Karpas-422 (cell line): ENCODE measurements around the gene NFIX. TPM values are rescaled to one million over a fixed set of nuclear protein-coding genes. Genes with fewer than 3 reads are reported as not detected.

Experiments used
- DNase-seq: peaks from one replicate; pipeline ENCODE4 v3.0.0-alpha.2; 2015
- H2AFZ ChIP-seq: fragments of 200-600 bp; sonication (generic); 2 replicates; pipeline ENCODE4 v1.6.1; 2014; ENCODE audit warnings: antibody characterized with exemption, low read length, mixed read lengths
- H3K27ac ChIP-seq: fragments of 200-600 bp; sonication (generic); 2 replicates; pipeline ENCODE4 v1.5.1; 2014; ENCODE audit warnings: mild to moderate bottlenecking, low read length, moderate library complexity
- H3K27me3 ChIP-seq: fragments of 200-600 bp; sonication (generic); 2 replicates; pipeline ENCODE4 v1.6.1; 2014; ENCODE audit warnings: low read length, mixed read lengths
- H3K36me3 ChIP-seq: fragments of 200-600 bp; sonication (generic); 2 replicates; pipeline ENCODE4 v1.6.1; 2014; ENCODE audit warnings: low read length, mixed read lengths; ENCODE audit not compliant: insufficient read depth
- H3K4me1 ChIP-seq: fragments of 200-600 bp; sonication (generic); 2 replicates; pipeline ENCODE4 v1.6.1; 2014; ENCODE audit warnings: mild to moderate bottlenecking, low read length, mixed read lengths
- H3K4me2 ChIP-seq: fragments of 200-600 bp; sonication (generic); 2 replicates; pipeline ENCODE4 v1.6.1; 2014; ENCODE audit warnings: low read length, low read depth, mild to moderate bottlenecking; ENCODE audit not compliant: poor library complexity, severe bottlenecking
- H3K4me3 ChIP-seq: fragments of 200-600 bp; sonication (generic); 2 replicates; pipeline ENCODE4 v1.5.1; 2014; ENCODE audit warnings: mild to moderate bottlenecking, antibody characterized with exemption, low read length, mixed read lengths
- H3K79me2 ChIP-seq: fragments of 200-600 bp; sonication (generic); 2 replicates; pipeline ENCODE4 v1.6.1; 2014; ENCODE audit warnings: mild to moderate bottlenecking, low read length, mixed read lengths
- H3K9ac ChIP-seq: fragments of 200-600 bp; sonication (generic); 2 replicates; pipeline ENCODE4 v1.6.0; 2014; ENCODE audit warnings: low read length
- H3K9me2 ChIP-seq: fragments of 200-600 bp; sonication (generic), shearing (Covaris generic); replicated peaks from 2 replicates; pipeline ENCODE4 v1.6.0; 2014; ENCODE audit warnings: mild to moderate bottlenecking, low read length, moderate library complexity; ENCODE audit not compliant: insufficient read depth
- H3K9me3 ChIP-seq: fragments of 300-700, 200-600 bp; sonication (generic); 2 replicates; pipeline ENCODE4 v1.6.1; 2014; ENCODE audit warnings: low read length, mixed read lengths
- H4K20me1 ChIP-seq: fragments of 200-600 bp; sonication (generic); 2 replicates; pipeline ENCODE4 v1.6.1; 2014; ENCODE audit warnings: mild to moderate bottlenecking, antibody characterized with exemption, low read length, low read depth; ENCODE audit not compliant: insufficient read depth
- total RNA-seq: library from RNA; depleted of rRNA; stranded (reverse); fragments of >200 nt; shearing (Covaris generic); gene quantifications from 2 replicates; pipeline ENCODE4 v1.2.3, GENCODE V29; 2014; ENCODE audit warnings: low replicate concordance

The NFIX gene
- total RNA-seq, 1 experiment from 2014 or later = 0.04 TPM

DNA sequence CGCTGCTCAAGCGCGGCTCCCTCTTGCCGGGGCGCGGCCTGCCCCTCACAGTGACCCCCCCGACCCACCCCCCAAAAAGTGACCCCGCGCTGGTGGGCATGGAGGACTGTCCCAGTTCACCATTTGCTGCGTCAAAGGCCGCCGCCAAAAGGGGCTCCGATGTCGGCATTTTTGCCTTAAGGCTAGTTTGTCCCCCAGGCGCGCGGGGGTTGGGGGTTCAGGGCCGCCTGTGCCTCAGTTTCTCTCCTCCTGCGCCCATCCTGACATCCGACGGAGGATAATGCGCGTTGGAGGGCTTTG, 17.1 kb downstream of the NFIX start:
- no peaks in the 10 kb centered on the region for H3K36me3 ChIP-seq
- no peaks in the 10 kb centered on the region for H3K27me3 ChIP-seq
- no peak overlapping the region for H3K9ac ChIP-seq
- DNase-seq = no peak
- H3K79me2 ChIP-seq = no peaks in the 10 kb centered on the region
- no peaks in the 10 kb centered on the region for H4K20me1 ChIP-seq
- 0 out of 2 replicates have a peak, but pooled peaks cover 4% of the 10 kb centered on the region for H3K4me1 ChIP-seq
- H3K9me2 ChIP-seq = no peaks in the 10 kb centered on the region
- no peak overlapping the region for H3K4me3 ChIP-seq
- no peak overlapping the region for H3K4me2 ChIP-seq
- H2AFZ ChIP-seq = peak overlapping the region; percentile 14; the same call in 1 of the 2 replicates
- no peaks in the 10 kb centered on the region for H3K9me3 ChIP-seq
- no peak overlapping the region for H3K27ac ChIP-seq

DNA sequence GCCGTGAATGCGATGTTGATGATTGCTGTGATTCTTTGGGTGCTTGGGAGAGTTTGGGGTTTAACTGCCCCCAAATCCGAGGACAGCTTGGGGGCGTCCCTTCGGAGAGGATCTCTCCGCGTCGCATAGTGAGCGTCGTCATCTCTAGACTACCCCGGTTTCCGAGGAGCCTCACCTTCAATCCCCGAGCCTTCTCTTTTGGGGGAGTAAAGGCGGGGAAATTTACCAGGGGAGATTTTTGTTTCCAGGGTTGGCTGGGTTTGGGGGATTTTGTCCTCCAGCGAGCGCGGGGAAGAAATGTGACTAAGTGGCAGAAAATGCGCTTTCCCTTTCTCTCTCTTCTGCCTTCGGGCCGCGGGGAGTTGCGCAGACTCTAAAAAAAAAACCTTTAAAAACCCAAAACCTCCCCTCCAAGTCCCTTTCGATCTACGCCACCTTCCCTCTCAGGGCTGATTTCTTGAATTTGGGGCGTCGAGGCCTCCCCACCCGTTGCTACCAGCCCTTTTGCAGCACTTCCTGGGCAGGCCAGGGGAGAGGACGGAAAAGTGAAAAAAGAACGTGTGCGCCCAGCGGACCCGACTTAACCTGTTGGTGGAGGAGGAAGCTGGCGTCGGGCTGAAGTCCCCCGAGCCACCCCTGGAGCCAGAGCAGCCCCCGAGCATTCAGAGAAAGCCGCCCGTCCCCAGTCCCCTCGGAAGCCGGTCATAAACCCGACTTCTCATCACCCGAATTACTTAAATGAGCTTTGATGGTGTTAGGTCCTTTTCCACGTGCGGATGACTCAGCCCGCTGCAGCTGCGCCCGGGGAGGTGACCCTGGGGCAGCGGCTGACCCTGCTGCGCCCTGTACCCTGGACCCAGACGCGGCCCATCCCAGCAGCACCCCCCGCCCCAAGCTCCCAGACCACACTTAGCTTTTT, 17.7 kb downstream of the NFIX start:
- H3K9ac ChIP-seq = no peak overlapping the region
- DNase-seq = peak; percentile 50

DNA sequence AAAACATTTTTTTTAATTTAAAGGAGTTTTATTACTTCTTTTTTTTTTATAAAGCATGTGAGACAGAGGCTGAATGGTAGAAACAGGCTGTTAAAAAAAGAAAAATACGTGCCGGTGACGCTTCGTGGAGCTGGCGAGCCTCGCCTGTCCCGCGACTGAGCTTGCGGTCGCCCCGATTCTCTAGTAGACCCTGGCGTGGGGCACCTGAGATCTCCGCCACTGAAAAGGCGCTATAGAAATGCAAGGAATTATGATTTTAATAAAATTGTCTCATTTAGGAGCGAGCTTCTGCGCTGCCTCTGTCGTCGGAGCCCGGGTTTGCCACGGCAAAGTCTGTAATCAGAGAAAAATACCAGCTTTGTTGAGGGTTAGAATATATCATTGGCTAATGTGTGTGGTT, 18.4 kb downstream of the NFIX start:
- Histone ChIP-seq H4K20me1 (no peaks in the 10 kb centered on the region), H3K27ac (no peak overlapping the region)

More for the DNA sequence above, 17.7 kb downstream of the NFIX start:
- H4K20me1 ChIP-seq = no peaks in the 10 kb centered on the region
- H3K9me3 ChIP-seq = no peaks in the 10 kb centered on the region
- no peak overlapping the region for H3K27ac ChIP-seq
- H3K27me3 ChIP-seq = no peaks in the 10 kb centered on the region
- no peak overlapping the region for H3K4me2 ChIP-seq
- H2AFZ ChIP-seq = peak overlapping the region; percentile 14; the same call in 1 of the 2 replicates
- H3K79me2 ChIP-seq = no peaks in the 10 kb centered on the region
- 0 out of 2 replicates have a peak, but pooled peaks cover 4% of the 10 kb centered on the region for H3K4me1 ChIP-seq
- H3K9me2 ChIP-seq = no peaks in the 10 kb centered on the region
- no peaks in the 10 kb centered on the region for H3K36me3 ChIP-seq
- no peak overlapping the region for H3K4me3 ChIP-seq

DNA sequence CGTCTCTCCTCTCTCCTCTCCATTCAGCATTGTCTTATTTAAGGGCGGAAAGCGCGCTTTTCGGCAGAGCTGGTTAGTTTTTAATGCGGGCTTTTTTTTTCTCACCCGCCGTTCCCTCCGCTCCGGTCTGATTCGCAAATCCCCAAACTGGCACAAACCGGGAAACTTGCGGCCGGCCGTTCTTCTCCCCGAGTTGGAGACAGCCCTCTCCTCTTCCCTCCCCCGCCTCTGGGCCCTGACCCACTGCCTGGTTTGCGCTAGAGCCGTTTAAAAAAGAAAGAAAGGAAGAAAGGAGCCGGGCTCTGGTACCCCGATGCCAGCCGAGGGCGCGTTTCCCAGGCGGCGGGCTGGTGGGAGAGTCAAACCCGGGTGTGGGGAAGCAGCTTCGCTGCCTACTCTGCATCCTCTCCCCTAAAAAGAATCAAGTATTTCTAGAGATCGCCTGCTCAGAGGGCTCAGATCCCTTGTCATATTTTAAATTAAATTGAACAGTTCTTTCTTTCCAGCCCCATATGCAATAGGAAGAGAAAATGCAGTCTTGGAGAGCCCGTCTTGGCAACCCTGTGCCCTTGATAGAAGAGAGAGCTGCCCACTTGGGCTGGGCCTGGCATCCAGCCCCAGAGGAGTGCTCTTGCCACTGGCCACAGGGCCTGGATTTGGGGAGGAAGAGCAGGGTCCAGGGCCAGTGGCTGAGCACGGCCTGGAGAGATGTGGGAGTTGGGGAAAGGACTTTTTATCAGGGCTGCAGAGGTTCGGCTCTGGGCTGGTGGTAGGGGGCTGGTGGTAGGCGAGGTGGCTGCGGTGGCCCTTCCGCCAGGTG, 19.0 kb downstream of the NFIX start:
- no peak overlapping the region for H2AFZ ChIP-seq
- no peaks in the 10 kb centered on the region for H3K27me3 ChIP-seq
- no peak for DNase-seq
- H4K20me1 ChIP-seq = no peaks in the 10 kb centered on the region
- H3K9ac ChIP-seq = no peak overlapping the region
- no peaks in the 10 kb centered on the region for H3K9me2 ChIP-seq
- no peaks in the 10 kb centered on the region for H3K36me3 ChIP-seq
- H3K4me3 ChIP-seq = no peak overlapping the region
- no peak overlapping the region for H3K27ac ChIP-seq
- H3K4me2 ChIP-seq = no peak overlapping the region
- H3K79me2 ChIP-seq = no peaks in the 10 kb centered on the region
- 0 out of 2 replicates have a peak, but pooled peaks cover 4% of the 10 kb centered on the region for H3K4me1 ChIP-seq
- no peaks in the 10 kb centered on the region for H3K9me3 ChIP-seq

More for the DNA sequence above, 18.4 kb downstream of the NFIX start:
- no peaks in the 10 kb centered on the region for H3K27me3 ChIP-seq
- no peaks in the 10 kb centered on the region for H3K36me3 ChIP-seq
- H2AFZ ChIP-seq = no peak overlapping the region
- H3K4me2 ChIP-seq = no peak overlapping the region
- DNase-seq = no peak
- H3K9me3 ChIP-seq = no peaks in the 10 kb centered on the region
- no peaks in the 10 kb centered on the region for H3K9me2 ChIP-seq
- H3K4me3 ChIP-seq = no peak overlapping the region
- no peak overlapping the region for H3K9ac ChIP-seq
- H3K79me2 ChIP-seq = no peaks in the 10 kb centered on the region
- 0 out of 2 replicates have a peak, but pooled peaks cover 4% of the 10 kb centered on the region for H3K4me1 ChIP-seq

DNA sequence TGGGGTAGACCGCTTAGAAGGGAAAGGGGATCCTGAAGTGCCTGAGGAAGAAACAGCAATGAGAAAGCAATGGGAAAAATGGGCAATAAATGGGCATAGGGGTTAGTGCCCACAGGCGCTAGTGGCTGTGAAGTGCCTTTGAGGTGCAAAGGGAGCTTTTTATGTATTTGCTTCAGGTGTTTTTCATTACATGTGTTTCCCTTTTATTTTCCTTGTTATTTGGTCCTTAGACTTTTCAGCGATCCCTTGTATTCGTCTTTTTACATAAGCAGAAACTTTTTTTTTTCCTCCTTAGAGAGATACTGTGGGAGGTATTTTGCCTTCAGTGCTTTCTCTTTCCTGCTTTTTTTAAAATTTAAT, 19.6 kb downstream of the NFIX start:
- Histone ChIP-seq H3K27me3 (no peaks in the 10 kb centered on the region), H3K4me1 (0 out of 2 replicates have a peak, but pooled peaks cover 4% of the 10 kb centered on the region), H3K9me2 (no peaks in the 10 kb centered on the region), H3K36me3 (no peaks in the 10 kb centered on the region), H3K4me3 (no peak overlapping the region), H3K9me3 (no peaks in the 10 kb centered on the region), H2AFZ (no peak overlapping the region), H3K27ac (no peak overlapping the region), H3K4me2 (no peak overlapping the region), H4K20me1 (no peaks in the 10 kb centered on the region), H3K79me2 (no peaks in the 10 kb centered on the region), H3K9ac (no peak overlapping the region)
- DNase-seq = no peak

DNA sequence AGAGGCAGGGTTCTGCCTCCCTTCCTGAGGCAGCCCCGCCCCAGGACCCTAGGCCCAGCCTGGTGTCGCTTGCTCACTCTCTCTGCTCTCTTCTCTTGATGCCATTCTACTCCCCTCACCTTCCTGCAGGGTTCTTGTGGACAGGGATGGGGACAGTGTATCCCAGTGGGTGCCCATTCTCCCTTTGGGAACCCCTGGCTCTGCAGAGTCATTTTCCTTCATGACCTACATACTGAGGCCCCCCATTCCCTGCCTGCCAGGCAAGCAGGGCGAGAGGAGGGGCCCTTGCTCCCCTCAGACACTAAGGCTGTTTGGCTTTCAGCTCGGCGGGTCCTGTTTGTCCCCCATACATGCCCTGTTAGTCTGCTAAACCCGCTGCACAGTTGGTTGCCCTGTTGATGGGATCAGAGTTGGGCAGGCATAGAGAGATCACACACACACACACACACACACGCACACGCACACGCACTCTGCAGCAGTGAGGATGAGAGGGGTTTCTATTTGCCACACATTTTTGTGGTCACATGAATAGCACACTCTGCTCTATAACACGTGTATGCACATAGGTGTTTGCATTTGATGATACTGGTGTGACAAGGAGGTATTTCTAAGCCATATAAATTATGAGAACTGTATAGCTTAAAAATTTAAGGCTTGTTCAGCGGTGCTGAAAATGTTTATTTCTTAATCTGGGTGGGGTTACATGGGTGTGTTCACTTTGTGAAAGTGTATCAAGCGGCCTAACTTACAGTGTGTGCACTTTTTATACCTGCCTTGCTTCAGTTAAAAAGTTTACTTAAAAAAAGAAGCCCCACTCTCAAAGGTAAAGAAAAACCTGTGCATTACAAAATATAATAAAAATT, 20.3 kb downstream of the NFIX start:
- 0 out of 2 replicates have a peak, but pooled peaks cover 4% of the 10 kb centered on the region for H3K4me1 ChIP-seq
- H3K9me3 ChIP-seq = no peaks in the 10 kb centered on the region
- no peak overlapping the region for H3K27ac ChIP-seq
- no peaks in the 10 kb centered on the region for H3K36me3 ChIP-seq
- H3K79me2 ChIP-seq = no peaks in the 10 kb centered on the region
- no peak overlapping the region for H3K4me2 ChIP-seq
- H4K20me1 ChIP-seq = no peaks in the 10 kb centered on the region
- no peak for DNase-seq
- no peaks in the 10 kb centered on the region for H3K27me3 ChIP-seq
- H3K9ac ChIP-seq = no peak overlapping the region
- H3K4me3 ChIP-seq = no peak overlapping the region
- H2AFZ ChIP-seq = no peak overlapping the region
- no peaks in the 10 kb centered on the region for H3K9me2 ChIP-seq

DNA sequence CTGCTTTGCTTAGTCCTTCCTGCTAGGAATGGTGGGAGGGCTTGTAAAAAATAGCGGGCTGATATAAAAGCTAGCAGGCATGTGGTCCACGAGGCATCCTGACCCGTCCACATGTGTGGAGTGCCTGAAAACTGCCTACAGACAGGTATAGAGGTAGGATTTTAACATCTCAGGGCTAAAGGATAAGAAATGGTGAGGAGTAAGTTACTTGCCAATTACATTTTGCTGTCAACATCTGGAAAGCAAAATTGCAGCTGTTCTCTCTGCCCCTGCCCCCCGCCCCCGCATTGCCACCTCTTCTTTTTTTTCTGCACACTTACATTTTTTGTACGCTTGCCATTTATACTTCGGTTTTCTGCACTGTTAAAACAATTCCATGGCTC, 21.0 kb downstream of the NFIX start:
- no peak overlapping the region for H3K4me2 ChIP-seq
- no peaks in the 10 kb centered on the region for H3K9me3 ChIP-seq
- no peaks in the 10 kb centered on the region for H3K79me2 ChIP-seq
- H3K36me3 ChIP-seq = no peaks in the 10 kb centered on the region
- H3K4me1 ChIP-seq = 0 out of 2 replicates have a peak, but pooled peaks cover 4% of the 10 kb centered on the region
- no peak overlapping the region for H3K4me3 ChIP-seq
- no peaks in the 10 kb centered on the region for H4K20me1 ChIP-seq
- H3K27me3 ChIP-seq = no peaks in the 10 kb centered on the region
- H3K9ac ChIP-seq = no peak overlapping the region
- no peak for DNase-seq
- no peak overlapping the region for H3K27ac ChIP-seq
- H3K9me2 ChIP-seq = no peaks in the 10 kb centered on the region
- no peak overlapping the region for H2AFZ ChIP-seq
